Small intestine (tissue), 7 donors: ENCODE results near the gene CTSL. TPM values are rescaled to one million over a fixed set of nuclear protein-coding genes. Genes with fewer than 3 reads are reported as not detected.

Experiments used
- DNase-seq, 2 donors: peaks; one replicate each; pipeline versions ENCODE4 v3.0.0 to v3.0.0-alpha.2; 2013
- FAIRE-seq: peaks from 2 replicates; lab custom pipeline; 2012; peaks lifted over from hg19 to GRCh38; lab: Jason Lieb, UNC
- H3K27ac ChIP-seq, 3 donors: one replicate each; pipeline ENCODE4 v1.5.1; 2013; ENCODE audit warnings: low read length in 2 of 3, mild to moderate bottlenecking in 2 of 3, control low read depth in 1 of 3, inconsistent platforms in 1 of 3, low read depth in 1 of 3, moderate library complexity in 1 of 3
- H3K27me3 ChIP-seq, 3 donors: one replicate each; pipeline ENCODE4 v1.6.1; 2013; ENCODE audit warnings: low read length in 3 of 3, inconsistent platforms in 1 of 3; ENCODE audit not compliant: control insufficient read depth in 3 of 3, insufficient read depth in 3 of 3
- H3K36me3 ChIP-seq, 3 donors: one replicate each; pipeline ENCODE4 v1.6.1; 2013; ENCODE audit warnings: low read length in 3 of 3, inconsistent platforms in 1 of 3, low read depth in 1 of 3, mild to moderate bottlenecking in 1 of 3, moderate library complexity in 1 of 3; ENCODE audit not compliant: control insufficient read depth in 3 of 3, insufficient read depth in 2 of 3
- H3K4me1 ChIP-seq, 3 donors: one replicate each; pipeline ENCODE4 v1.6.1; 2013; ENCODE audit warnings: low read length in 2 of 3, inconsistent platforms in 1 of 3, low read depth in 1 of 3, mild to moderate bottlenecking in 1 of 3, moderate library complexity in 1 of 3; ENCODE audit not compliant: control insufficient read depth in 3 of 3, insufficient read depth in 2 of 3
- H3K4me3 ChIP-seq, 3 donors: one replicate each; pipeline ENCODE4 v1.5.1; 2013; ENCODE audit warnings: low read length in 3 of 3, control low read depth in 1 of 3, inconsistent platforms in 1 of 3, low read depth in 1 of 3, mild to moderate bottlenecking in 1 of 3, moderate library complexity in 1 of 3
- H3K9me3 ChIP-seq, 2 donors: one replicate each; pipeline ENCODE4 v1.6.1; 2013; ENCODE audit warnings: low read depth in 1 of 2, low read length in 1 of 2; ENCODE audit not compliant: control insufficient read depth in 2 of 2, insufficient read depth in 1 of 2
- WGBS, 3 donors: extraction: QIAGEN DNeasy Blood & Tissue Kit; methylation state at CpG; one replicate each; pipeline ENCODE4 v1.1.7; 2013; 5-methylcytosine and 5-hydroxymethylcytosine counted together
- polyA plus RNA-seq, 4 donors: library from polyadenylated mRNA; stranded (reverse) in 3 of 4; unstranded in 1 of 4; fragments of 200-250 nt in 3 of 4; fragments of 120-200 nt in 1 of 4; gene quantifications; one replicate each; pipeline versions ENCODE4 v1.2.1 to v1.2.3, GENCODE V29; 2013
- donor health status: healthy with polysubstance abuse.
- donor health status: control.
- donor health status: control.
- donor health status: Bipolar disorder and iron deficiency.
- donor health status: healthy.

CTSL gene
- polyA plus RNA-seq, 4 donors: 21.0 to 108 (median 57.1) TPM

DNA sequence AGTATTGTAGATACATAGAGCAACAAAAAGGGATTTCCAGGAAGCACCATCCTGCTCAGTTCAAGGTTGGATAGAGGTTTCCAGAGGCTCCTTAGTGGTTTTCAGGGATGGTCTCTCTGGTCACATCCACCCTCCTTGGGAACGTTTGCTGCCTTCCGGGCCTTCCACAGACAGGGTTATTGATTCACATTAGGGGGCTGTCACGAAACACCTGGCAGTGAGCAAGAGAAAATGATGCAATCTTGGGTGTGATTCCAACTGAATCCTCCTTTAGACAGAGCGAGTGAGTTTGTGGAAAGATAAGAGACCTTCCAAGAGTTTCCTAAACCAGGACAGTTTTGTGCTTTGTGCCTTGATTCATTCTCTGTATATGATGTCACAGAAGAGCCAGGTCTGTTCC, 43.8 kb upstream of the CTSL start:
- no peak overlapping the region for H3K27ac ChIP-seq

DNA sequence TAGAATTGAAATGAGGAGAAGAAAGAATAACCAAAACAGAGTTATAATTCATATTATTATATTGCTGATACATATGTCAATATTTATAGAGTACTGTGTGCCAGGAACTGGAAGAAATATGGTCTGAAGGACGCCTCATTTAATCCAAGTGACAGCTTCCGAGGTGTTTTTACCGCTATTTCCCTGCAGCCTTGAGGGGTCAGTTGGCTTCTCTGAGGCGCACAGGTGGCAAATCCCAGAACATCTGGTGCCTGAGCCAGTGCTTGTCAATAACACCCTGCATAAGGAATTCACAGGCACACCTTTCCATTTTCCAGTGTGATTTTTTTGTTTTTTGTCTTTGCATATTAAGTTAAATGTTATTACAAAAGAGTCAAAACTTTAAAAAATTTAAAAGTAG, 43.3 kb upstream of the CTSL start:
- no peak for FAIRE-seq
- Histone ChIP-seq H3K27ac (no peak overlapping the region), H3K4me3 (no peak overlapping the region), H3K36me3 (peaks cover 0 to 24% (median 5%) of the 10 kb centered on the region in 3 donors), H3K4me1 (peaks cover 0 to 15% (median 0%) of the 10 kb centered on the region in 3 donors), H3K27me3 (no peaks in the 10 kb centered on the region), H3K9me3 (no peaks in the 10 kb centered on the region)
- WGBS, 3 donors: 83 to 90% (median 84%) methylated on average over 4 of the region's 4 CpGs
- DNase-seq: no peak

More for the DNA sequence above, 43.8 kb upstream of the CTSL start:
- Histone ChIP-seq H3K36me3 (peaks cover 0 to 25% (median 5%) of the 10 kb centered on the region in 3 donors), H3K27me3 (no peaks in the 10 kb centered on the region), H3K4me3 (no peak overlapping the region), H3K9me3 (no peaks in the 10 kb centered on the region), H3K4me1 (peaks cover 0 to 15% (median 0%) of the 10 kb centered on the region in 3 donors)
- WGBS, 3 donors: 68 to 80% (median 71%) methylated on average over 4 of the region's 4 CpGs
- DNase-seq (peak in 1 of 2 donors; percentile 14), FAIRE-seq (no peak)

GRCh38 chr9:87683751-87684626, 41.9 kb upstream of the CTSL start:
- H3K36me3 ChIP-seq: peaks cover 0 to 20% (median 5%) of the 10 kb centered on the region in 3 donors
- no peaks in the 10 kb centered on the region for H3K27me3 ChIP-seq
- no peak overlapping the region for H3K27ac ChIP-seq
- FAIRE-seq: no peak
- H3K4me3 ChIP-seq: no peak overlapping the region
- no peaks in the 10 kb centered on the region for H3K9me3 ChIP-seq
- no peak for DNase-seq
- peaks cover 0 to 15% (median 0%) of the 10 kb centered on the region in 3 donors for H3K4me1 ChIP-seq
- 81 to 90% (median 89%) methylated on average over 24 of the region's 24 CpGs for WGBS, 3 donors

DNA sequence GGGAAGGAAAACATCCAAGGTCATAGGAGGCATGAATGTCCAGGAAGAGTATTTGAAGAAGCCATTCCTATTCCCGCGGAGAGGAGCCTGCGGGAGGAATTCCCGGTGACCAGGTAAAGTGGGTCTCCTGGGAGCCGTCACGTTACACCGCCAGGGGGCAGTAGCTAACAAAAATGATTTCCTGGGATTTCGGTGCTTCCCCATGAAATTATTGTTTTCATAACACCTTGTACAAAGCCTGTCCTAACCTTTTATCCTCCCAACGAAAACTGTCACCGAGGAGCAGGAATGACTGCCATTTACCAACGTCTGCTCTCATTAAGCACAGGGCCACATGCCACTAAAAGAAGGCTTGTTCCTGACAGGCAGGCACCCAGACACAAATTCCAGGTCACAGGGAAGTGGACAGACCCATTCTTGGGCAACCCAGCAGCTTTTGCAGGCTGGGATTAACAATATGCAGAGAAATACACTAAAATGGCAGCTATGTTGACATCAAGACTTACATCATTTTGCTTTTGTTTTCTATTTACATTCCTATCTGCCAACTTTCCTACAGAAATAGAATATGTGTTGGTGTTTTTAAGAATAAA, 41.2 kb upstream of the CTSL start:
- H3K4me3 ChIP-seq: no peak overlapping the region

DNA sequence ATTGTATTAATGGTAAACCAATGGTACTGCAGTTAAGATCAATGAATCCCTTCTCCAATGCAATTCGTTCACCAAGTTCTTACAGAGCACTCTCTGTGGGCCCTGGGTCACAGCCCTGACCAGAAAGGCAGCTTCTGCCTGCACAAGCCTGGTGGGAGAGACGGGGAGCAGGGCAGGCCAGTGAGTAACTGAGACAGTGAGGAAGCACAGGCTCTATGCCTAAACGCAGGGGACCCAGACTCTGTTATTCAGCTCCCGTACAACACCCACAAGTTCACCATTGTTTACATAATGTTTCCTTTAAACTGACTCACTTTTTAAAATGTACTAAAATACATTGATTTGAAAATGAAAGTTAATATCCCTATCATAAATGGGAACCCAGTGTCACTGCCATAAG, 40.5 kb upstream of the CTSL start:
- no peaks in the 10 kb centered on the region for H3K27me3 ChIP-seq
- peak overlapping the region in 1 of 3 donors; percentile 3 for H3K27ac ChIP-seq
- peaks cover 3 to 20% (median 5%) of the 10 kb centered on the region in 3 donors for H3K36me3 ChIP-seq
- H3K9me3 ChIP-seq: no peaks in the 10 kb centered on the region
- H3K4me1 ChIP-seq: peaks cover 0 to 15% (median 0%) of the 10 kb centered on the region in 3 donors
- H3K4me3 ChIP-seq: no peak overlapping the region
- FAIRE-seq (no peak), DNase-seq (no peak)
- 67 to 82% (median 79%) methylated on average over 4 of the region's 4 CpGs for WGBS, 3 donors

More for the DNA sequence above, 41.2 kb upstream of the CTSL start:
- peaks cover 0 to 15% (median 0%) of the 10 kb centered on the region in 3 donors for H3K4me1 ChIP-seq
- peaks cover under 1 to 20% (median 5%) of the 10 kb centered on the region in 3 donors for H3K36me3 ChIP-seq
- H3K27me3 ChIP-seq: no peaks in the 10 kb centered on the region
- H3K27ac ChIP-seq: no peak overlapping the region
- DNase-seq (peak; percentile 44 to 75), FAIRE-seq (no peak)
- WGBS, 3 donors: 25 to 46% (median 38%) methylated on average over 11 of the region's 11 CpGs
- H3K9me3 ChIP-seq: no peaks in the 10 kb centered on the region

GRCh38 chr9:87685871-87686519, 39.9 kb upstream of the CTSL start:
- no peak overlapping the region for H3K27ac ChIP-seq
- H3K27me3 ChIP-seq: no peaks in the 10 kb centered on the region
- 61 to 73% (median 69%) methylated on average over 14 of the region's 14 CpGs for WGBS, 3 donors
- DNase-seq (peak in 1 of 2 donors; percentile 30), FAIRE-seq (no peak)
- H3K9me3 ChIP-seq: no peaks in the 10 kb centered on the region
- peaks cover 0 to 15% (median 0%) of the 10 kb centered on the region in 3 donors for H3K4me1 ChIP-seq
- no peak overlapping the region for H3K4me3 ChIP-seq
- peaks cover 3 to 20% (median 5%) of the 10 kb centered on the region in 3 donors for H3K36me3 ChIP-seq

DNA sequence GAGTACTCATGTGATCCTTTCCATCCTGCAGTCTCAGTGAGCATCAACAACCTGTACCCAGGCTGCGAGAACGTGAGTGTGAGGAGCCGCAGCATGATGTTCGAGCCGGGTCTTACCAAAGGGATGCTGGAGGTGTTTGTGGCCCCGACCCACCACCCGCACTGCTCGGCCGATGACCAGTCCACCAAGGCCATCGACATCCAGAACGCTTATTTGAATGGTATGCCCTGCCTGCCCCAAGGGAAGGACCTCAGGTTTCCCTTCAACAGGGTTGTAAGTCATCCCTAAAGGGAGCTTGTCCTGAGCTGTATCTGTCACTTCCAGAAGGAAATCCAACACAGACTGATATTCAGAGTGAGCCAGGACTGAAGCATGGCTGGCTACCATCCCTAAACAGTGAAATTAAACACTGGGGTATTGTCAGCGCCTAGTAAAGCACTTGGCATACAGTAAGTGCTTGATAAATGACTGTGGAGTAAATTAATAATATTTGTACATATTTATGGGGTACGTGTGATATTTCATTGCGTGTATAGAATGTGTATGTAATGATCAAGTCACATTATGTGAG, 39.3 kb upstream of the CTSL start:
- Histone ChIP-seq H3K27ac (no peak overlapping the region), H3K9me3 (no peaks in the 10 kb centered on the region), H3K4me3 (no peak overlapping the region), H3K27me3 (no peaks in the 10 kb centered on the region), H3K36me3 (peaks cover 3 to 16% (median 5%) of the 10 kb centered on the region in 3 donors), H3K4me1 (peaks cover 0 to 11% (median 0%) of the 10 kb centered on the region in 3 donors)
- DNase-seq: no peak
- no peak for FAIRE-seq
- WGBS, 3 donors: 93 to 97% (median 94%) methylated on average over 14 of the region's 14 CpGs

DNA sequence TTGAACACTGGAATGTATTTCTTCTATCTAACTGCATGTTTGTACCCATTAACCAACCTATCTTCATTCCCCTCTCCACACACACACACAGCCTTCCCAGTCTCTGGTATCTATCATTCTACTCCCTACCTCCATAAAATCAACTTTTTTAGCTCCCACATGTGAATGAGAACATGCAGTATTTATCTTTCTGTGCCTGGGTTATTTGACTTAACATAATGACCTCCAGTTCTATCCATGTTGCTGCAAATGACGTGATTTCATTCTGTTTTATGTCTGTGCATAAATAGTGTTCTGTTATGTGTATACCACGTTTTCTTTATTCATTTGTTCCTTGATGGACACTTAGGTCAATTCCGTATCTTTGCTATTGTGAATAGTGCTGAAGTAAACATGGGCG, 38.7 kb upstream of the CTSL start:
- H3K27me3 ChIP-seq: no peaks in the 10 kb centered on the region
- DNase-seq (no peak), FAIRE-seq (no peak)
- H3K36me3 ChIP-seq: peaks cover 0 to 14% (median 3%) of the 10 kb centered on the region in 3 donors
- H3K27ac ChIP-seq: no peak overlapping the region
- no peaks in the 10 kb centered on the region for H3K9me3 ChIP-seq
- H3K4me3 ChIP-seq: no peak overlapping the region
- WGBS, 3 donors: 60 to 82% (median 76%) methylated on average over 4 of the region's 4 CpGs
- peaks cover 0 to 8% (median 0%) of the 10 kb centered on the region in 3 donors for H3K4me1 ChIP-seq
